ENCODE results near the gene HBS1L.

The HBS1L gene

GRCh38 chr6:134932535-134933470 lies 121.8 kb downstream of the HBS1L start:
- TF ChIP-seq ZNF837 (tag by site-specific recombination; IDR thresholded peaks at IDR 0.05), result no peak
- TF ChIP-seq, protein P1, sequence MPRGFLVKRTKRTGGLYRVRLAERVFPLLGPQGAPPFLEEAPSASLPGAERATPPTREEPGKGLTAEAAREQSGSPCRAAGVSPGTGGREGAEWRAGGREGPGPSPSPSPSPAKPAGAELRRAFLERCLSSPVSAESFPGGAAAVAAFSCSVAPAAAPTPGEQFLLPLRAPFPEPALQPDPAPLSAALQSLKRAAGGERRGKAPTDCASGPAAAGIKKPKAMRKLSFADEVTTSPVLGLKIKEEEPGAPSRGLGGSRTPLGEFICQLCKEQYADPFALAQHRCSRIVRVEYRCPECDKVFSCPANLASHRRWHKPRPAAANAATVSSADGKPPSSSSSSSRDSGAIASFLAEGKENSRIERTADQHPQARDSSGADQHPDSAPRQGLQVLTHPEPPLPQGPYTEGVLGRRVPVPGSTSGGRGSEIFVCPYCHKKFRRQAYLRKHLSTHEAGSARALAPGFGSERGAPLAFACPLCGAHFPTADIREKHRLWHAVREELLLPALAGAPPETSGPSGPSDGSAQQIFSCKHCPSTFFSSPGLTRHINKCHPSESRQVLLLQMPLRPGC (tag by site-specific recombination; IDR thresholded peaks at IDR 0.05), result no peak
- TF ChIP-seq ZNF501 (tag by site-specific recombination; IDR thresholded peaks at IDR 0.05), result no peak
- TF ChIP-seq ZNF37A (tag by site-specific recombination; IDR thresholded peaks at IDR 0.05), result no peak
- TF ChIP-seq, protein P2, sequence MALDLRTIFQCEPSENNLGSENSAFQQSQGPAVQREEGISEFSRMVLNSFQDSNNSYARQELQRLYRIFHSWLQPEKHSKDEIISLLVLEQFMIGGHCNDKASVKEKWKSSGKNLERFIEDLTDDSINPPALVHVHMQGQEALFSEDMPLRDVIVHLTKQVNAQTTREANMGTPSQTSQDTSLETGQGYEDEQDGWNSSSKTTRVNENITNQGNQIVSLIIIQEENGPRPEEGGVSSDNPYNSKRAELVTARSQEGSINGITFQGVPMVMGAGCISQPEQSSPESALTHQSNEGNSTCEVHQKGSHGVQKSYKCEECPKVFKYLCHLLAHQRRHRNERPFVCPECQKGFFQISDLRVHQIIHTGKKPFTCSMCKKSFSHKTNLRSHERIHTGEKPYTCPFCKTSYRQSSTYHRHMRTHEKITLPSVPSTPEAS (tag by site-specific recombination; IDR thresholded peaks at IDR 0.05), result no peak
- TF ChIP-seq ZNF555 (tag by site-specific recombination; conservative IDR thresholded peaks at IDR 0.05), result no peak
- TF ChIP-seq ZBTB1 (tag by site-specific recombination; IDR thresholded peaks at IDR 0.05), result no peak
- TF ChIP-seq ZBTB17 (tag by site-specific recombination; IDR thresholded peaks at IDR 0.05), result no peak
- no peak for TF ChIP-seq ZNF394 (tag by site-specific recombination; IDR thresholded peaks at IDR 0.05; ENCODE audit: borderline replicate concordance)
- TF ChIP-seq ZBTB7A (tag by site-specific recombination; IDR thresholded peaks at IDR 0.05; ENCODE audit: low read depth), result no peak
- TF ChIP-seq ZNF658 (tag by site-specific recombination; IDR thresholded peaks at IDR 0.05), result no peak
- no peak for TF ChIP-seq ZNF843 (tag by site-specific recombination; IDR thresholded peaks at IDR 0.05)
- no peak for TF ChIP-seq ZNF521 (tag by site-specific recombination; IDR thresholded peaks at IDR 0.05)
- TF ChIP-seq, protein P3, sequence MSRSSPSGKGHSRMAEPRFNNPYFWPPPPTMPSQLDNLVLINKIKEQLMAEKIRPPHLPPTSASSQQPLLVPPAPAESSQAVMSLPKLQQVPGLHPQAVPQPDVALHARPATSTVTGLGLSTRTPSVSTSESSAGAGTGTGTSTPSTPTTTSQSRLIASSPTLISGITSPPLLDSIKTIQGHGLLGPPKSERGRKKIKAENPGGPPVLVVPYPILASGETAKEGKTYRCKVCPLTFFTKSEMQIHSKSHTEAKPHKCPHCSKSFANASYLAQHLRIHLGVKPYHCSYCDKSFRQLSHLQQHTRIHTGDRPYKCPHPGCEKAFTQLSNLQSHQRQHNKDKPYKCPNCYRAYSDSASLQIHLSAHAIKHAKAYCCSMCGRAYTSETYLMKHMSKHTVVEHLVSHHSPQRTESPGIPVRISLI (tag by site-specific recombination; IDR thresholded peaks at IDR 0.05), result no peak
- no peak for TF ChIP-seq BCL6B (tag by site-specific recombination; IDR thresholded peaks at IDR 0.05)
- no peak for TF ChIP-seq ZNF426 (tag by site-specific recombination; IDR thresholded peaks at IDR 0.05)
- TF ChIP-seq PRDM1 (tag by site-specific recombination; IDR thresholded peaks at IDR 0.05), result no peak
- no peak for TF ChIP-seq ZNF155 (tag by site-specific recombination; IDR thresholded peaks at IDR 0.05)
- no peak for TF ChIP-seq HOXA7 (CRISPR knock-in tag; IDR thresholded peaks at IDR 0.05; ENCODE audit: borderline replicate concordance)
- POLR2A ChIA-PET, result no interaction called here
- no peak overlapping the region for H3K27ac ChIP-seq (ENCODE audit: extremely low read depth, low read depth, low read length)
- CTCF ChIA-PET, result interaction anchor here (0.6 to 4.6 kb wide), 3 partner anchors 8 to 83 kb away, joined by 3 to 30 read pairs (median 3); no protein-coding TSS in a partner anchor
- no peaks in the 10 kb centered on the region for H3K9me3 ChIP-seq (ENCODE audit: control insufficient read depth, insufficient read depth, low read depth, low read length)
- no peaks in the 10 kb centered on the region for H3K36me3 ChIP-seq (ENCODE audit: control insufficient read depth in 2 of 2, insufficient read depth in 1 of 2, low read length in 2 of 2)
- peaks cover 4% of the 10 kb centered on the region; the same call in 1 of the 2 replicates for H3K4me1 ChIP-seq (ENCODE audit: control insufficient read depth, insufficient read depth, low read length)
- H3K4me3 ChIP-seq (ENCODE audit: low read depth, low read length), result no peak overlapping the region

DNA sequence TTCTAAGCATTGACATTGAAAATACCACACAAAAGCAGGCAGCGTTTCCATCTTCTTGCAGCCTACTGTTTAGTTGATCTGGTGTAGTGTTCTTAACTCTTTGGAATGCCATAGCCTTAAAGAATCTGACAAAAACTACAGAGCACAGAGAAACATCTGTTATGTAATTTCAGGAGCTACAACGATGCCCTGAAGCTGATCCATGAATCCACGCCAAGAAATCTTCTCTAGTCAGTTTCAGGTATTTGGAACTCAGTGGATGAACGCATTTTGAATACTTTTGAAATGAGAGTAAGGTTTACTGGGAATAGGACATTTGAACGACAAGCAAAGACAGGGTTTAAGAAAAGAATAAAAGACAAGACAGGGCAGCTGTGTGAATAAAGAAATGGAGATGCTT lies 122.5 kb downstream of the HBS1L start:
- Histone ChIP-seq H3K36me3 (ENCODE audit: control insufficient read depth in 2 of 2, insufficient read depth in 1 of 2, low read length in 2 of 2) (no peaks in the 10 kb centered on the region), H3K27ac (ENCODE audit: extremely low read depth, low read depth, low read length) (no peak overlapping the region), H3K4me1 (ENCODE audit: control insufficient read depth, insufficient read depth, low read length) (peaks cover 4% of the 10 kb centered on the region; the same call in 1 of the 2 replicates), H3K9me3 (ENCODE audit: control insufficient read depth, insufficient read depth, low read depth, low read length) (no peaks in the 10 kb centered on the region), H3K4me3 (ENCODE audit: low read depth, low read length) (no peak overlapping the region)
- ChIA-PET POLR2A (no interaction called here), CTCF (interaction anchor here (0.6 to 4.6 kb wide), 5 partner anchors 8 to 809 kb away, joined by 3 to 30 read pairs (median 3); no protein-coding TSS in a partner anchor)
- TF ChIP-seq ZEB2 (tag by site-specific recombination; IDR thresholded peaks at IDR 0.05), result no peak
- no peak for TF ChIP-seq ZNF580 (tag by site-specific recombination; IDR thresholded peaks at IDR 0.05)
- no peak for TF ChIP-seq PRDM1 (tag by site-specific recombination; IDR thresholded peaks at IDR 0.05)
- no peak for TF ChIP-seq BCL6B (tag by site-specific recombination; IDR thresholded peaks at IDR 0.05)
- TF ChIP-seq, protein P4, sequence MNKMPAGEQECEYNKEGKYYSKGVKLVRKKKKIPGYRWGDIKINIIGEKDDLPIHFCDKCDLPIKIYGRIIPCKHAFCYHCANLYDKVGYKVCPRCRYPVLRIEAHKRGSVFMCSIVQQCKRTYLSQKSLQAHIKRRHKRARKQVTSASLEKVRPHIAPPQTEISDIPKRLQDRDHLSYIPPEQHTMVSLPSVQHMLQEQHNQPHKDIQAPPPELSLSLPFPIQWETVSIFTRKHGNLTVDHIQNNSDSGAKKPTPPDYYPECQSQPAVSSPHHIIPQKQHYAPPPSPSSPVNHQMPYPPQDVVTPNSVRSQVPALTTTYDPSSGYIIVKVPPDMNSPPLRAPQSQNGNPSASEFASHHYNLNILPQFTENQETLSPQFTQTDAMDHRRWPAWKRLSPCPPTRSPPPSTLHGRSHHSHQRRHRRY (tag by site-specific recombination; IDR thresholded peaks at IDR 0.05), result no peak
- TF ChIP-seq, protein P5, sequence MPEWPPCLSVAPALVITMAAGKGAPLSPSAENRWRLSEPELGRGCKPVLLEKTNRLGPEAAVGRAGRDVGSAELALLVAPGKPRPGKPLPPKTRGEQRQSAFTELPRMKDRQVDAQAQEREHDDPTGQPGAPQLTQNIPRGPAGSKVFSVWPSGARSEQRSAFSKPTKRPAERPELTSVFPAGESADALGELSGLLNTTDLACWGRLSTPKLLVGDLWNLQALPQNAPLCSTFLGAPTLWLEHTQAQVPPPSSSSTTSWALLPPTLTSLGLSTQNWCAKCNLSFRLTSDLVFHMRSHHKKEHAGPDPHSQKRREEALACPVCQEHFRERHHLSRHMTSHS (tag by site-specific recombination; IDR thresholded peaks at IDR 0.05), result no peak
- TF ChIP-seq ZNF626 (tag by site-specific recombination; IDR thresholded peaks at IDR 0.05), result no peak
